Pancreas (tissue), 10 donors: ENCODE data around the gene POU6F2. TPM values are rescaled to one million over a fixed set of nuclear protein-coding genes. Genes with fewer than 3 reads are reported as not detected.

ENCODE experiments used
- ATAC-seq, 4 donors: fragments of 200-7000 bp; cut with Tn5 transposase; one replicate each; pipeline versions ENCODE4 v1.8.0 to v1.9.1; 2020; ENCODE audit warnings: mild to moderate bottlenecking in 4 of 4, moderate library complexity in 4 of 4
- DNase-seq, 6 donors: peaks; one replicate each; pipeline ENCODE4 v3.0.0-alpha.2; 2020
- FAIRE-seq: peaks from 2 replicates; lab custom pipeline; 2012; peaks lifted over from hg19 to GRCh38; lab: Jason Lieb, UNC
- H3K27ac ChIP-seq, 4 donors: fragments of 200-600 bp; sonication (generic); 1 replicate in 3 of 4; 2 replicates in 1 of 4; pipeline versions ENCODE4 v1.5.0 to v1.8.0; 2020
- H3K27me3 ChIP-seq, 4 donors: fragments of 200-600 bp; one replicate each; pipeline ENCODE4 v1.8.0; 2021
- H3K36me3 ChIP-seq, 3 donors: fragments of 200-600 bp; sonication (generic) in 1 of 3; one replicate each; pipeline versions ENCODE4 v1.5.0 to v1.8.0; 2020 to 2021
- H3K4me1 ChIP-seq, 3 donors: fragments of 200-600 bp; one replicate each; pipeline ENCODE4 v1.8.0; 2021
- H3K4me3 ChIP-seq, 4 donors: fragments of 200-600 bp; sonication (generic) in 2 of 4; one replicate each; pipeline versions ENCODE4 v1.5.0 to v1.8.0; 2020 to 2021
- H3K9me3 ChIP-seq, 4 donors: fragments of 200-600 bp; one replicate each; pipeline ENCODE4 v1.8.0; 2021
- CTCF ChIP-seq, 4 donors: fragments of 200-600 bp; sonication (generic) in 3 of 4; IDR thresholded peaks; one replicate each; pipeline versions ENCODE4 v1.5.0 to v1.8.0; 2021; ENCODE audit warnings: antibody characterized with exemption in 4 of 4
- WGBS, 2 donors: extraction: QIAGEN DNeasy Blood & Tissue Kit; methylation state at CpG; one replicate each; pipeline ENCODE4 v1.1.7; 2013; 5-methylcytosine and 5-hydroxymethylcytosine counted together
- intact Hi-C, 3 donors: fragments of 100-400 bp; cut with DNase I; formaldehyde crosslinking; loops; one replicate each; pipeline versions ENCODE4 v1.11.1 to v1.14.2; 2022
- polyA plus RNA-seq, 2 donors: library from polyadenylated mRNA; stranded (reverse); fragments of 200-250 nt; gene quantifications; one replicate each; pipeline ENCODE4 v1.2.3, GENCODE V29; 2013
- total RNA-seq, 6 donors: library from RNA; stranded (reverse); fragmentation: NEBNext Ultra II Directional in 4 of 6; extraction: Animal tissue kit (Norgen Biotek cat#: 25700) in 4 of 6; gene quantifications; one replicate each; pipeline versions ENCODE4 v1.2.1 to v1.2.4, GENCODE V29; 2021 to 2023
- donor health status: healthy with polysubstance abuse.
- donor health status: DM: no; HTN: no; CAD: no; lungs with moderate emphysema.
- donor health status: DM: no; HTN: no; CAD: no.
- donor health status: control.
- donor health status: control.
- donor health status: Bipolar disorder and iron deficiency.
- donor health status: DM: yes; HTN: yes; CAD: no.
- donor health status: DM: no; HTN: no; CAD: no.
- donor health status: DM: no; HTN: no; CAD: no.
- donor health status: DM: yes; HTN: yes; CAD: no.

The POU6F2 gene
- total and polyA plus RNA-seq, 8 donors = 1.3 to 4.2 (median 2.4) TPM

- no peak for TF ChIP-seq CTCF (IDR thresholded peaks at IDR 0.05)
- no peaks in the 10 kb centered on the region for H3K9me3 ChIP-seq
- H3K36me3 ChIP-seq = no peaks in the 10 kb centered on the region
- no peaks in the 10 kb centered on the region for H3K4me1 ChIP-seq
- no peak for ATAC-seq
- no peak overlapping the region for H3K27ac ChIP-seq
- no peak for DNase-seq
- 47 to 48% methylated on average over 3 of the region's 3 CpGs for WGBS, 2 donors
- intact Hi-C loops = no loop called here
- peaks cover 0 to 3% (median 0%) of the 10 kb centered on the region in 4 donors for H3K27me3 ChIP-seq
- no peak for FAIRE-seq
- no peak overlapping the region for H3K4me3 ChIP-seq
Measured at GRCh38 chr7:39394105-39394680, 416.5 kb downstream of the POU6F2 start.

GRCh38 chr7:39399458-39399857 is 421.7 kb downstream of the POU6F2 start:
- H3K27ac ChIP-seq = no peak overlapping the region
- TF ChIP-seq CTCF (IDR thresholded peaks at IDR 0.05) = no peak
- H3K4me1 ChIP-seq = no peaks in the 10 kb centered on the region
- H3K36me3 ChIP-seq = no peaks in the 10 kb centered on the region
- ATAC-seq (no peak), DNase-seq (no peak), FAIRE-seq (no peak)
- WGBS, 2 donors = 70 to 91% methylated on average over 2 of the region's 2 CpGs
- intact Hi-C loops = no loop called here
- H3K9me3 ChIP-seq = no peaks in the 10 kb centered on the region
- no peak overlapping the region for H3K4me3 ChIP-seq
- H3K27me3 ChIP-seq = peaks cover 0 to 3% (median 0%) of the 10 kb centered on the region in 4 donors

GRCh38 chr7:39399986-39400385 is 422.3 kb downstream of the POU6F2 start:
- Histone ChIP-seq H3K4me1 (no peaks in the 10 kb centered on the region), H3K27me3 (peaks cover 0 to 3% (median 0%) of the 10 kb centered on the region in 4 donors), H3K27ac (no peak overlapping the region), H3K9me3 (no peaks in the 10 kb centered on the region), H3K36me3 (no peaks in the 10 kb centered on the region), H3K4me3 (no peak overlapping the region)
- 62 to 66% methylated on average over 3 of the region's 3 CpGs for WGBS, 2 donors
- intact Hi-C loops = no loop called here
- no peak for ATAC-seq
- no peak for FAIRE-seq
- TF ChIP-seq CTCF (IDR thresholded peaks at IDR 0.05) = no peak
- DNase-seq = no peak

- Histone ChIP-seq H3K4me1 (no peaks in the 10 kb centered on the region), H3K27me3 (no peaks in the 10 kb centered on the region), H3K36me3 (no peaks in the 10 kb centered on the region), H3K9me3 (no peaks in the 10 kb centered on the region), H3K27ac (no peak overlapping the region), H3K4me3 (no peak overlapping the region)
- intact Hi-C loops = no loop called here
- no peak for FAIRE-seq
- no peak for TF ChIP-seq CTCF (IDR thresholded peaks at IDR 0.05)
- ATAC-seq = no peak
- WGBS, 2 donors = 76 to 79% methylated on average over 3 of the region's 3 CpGs
- DNase-seq = no peak
Measured at GRCh38 chr7:39400836-39401235, 423.1 kb downstream of the POU6F2 start.

- FAIRE-seq (no peak), ATAC-seq (no peak), DNase-seq (no peak)
- Histone ChIP-seq H3K27me3 (no peaks in the 10 kb centered on the region), H3K36me3 (no peaks in the 10 kb centered on the region), H3K27ac (no peak overlapping the region), H3K4me3 (no peak overlapping the region), H3K4me1 (no peaks in the 10 kb centered on the region), H3K9me3 (no peaks in the 10 kb centered on the region)
- intact Hi-C loops = no loop called here
- TF ChIP-seq CTCF (IDR thresholded peaks at IDR 0.05) = no peak
Measured at GRCh38 chr7:39402034-39402433, 424.3 kb downstream of the POU6F2 start.
